Measurements from ENCODE around the gene ADAMTS13. TPM values are rescaled to one million over a fixed set of nuclear protein-coding genes. Genes with fewer than 3 reads are reported as not detected.

ADAMTS13 gene
- total RNA-seq, 1 donor from 2014 or later: 2.4 TPM

DNA sequence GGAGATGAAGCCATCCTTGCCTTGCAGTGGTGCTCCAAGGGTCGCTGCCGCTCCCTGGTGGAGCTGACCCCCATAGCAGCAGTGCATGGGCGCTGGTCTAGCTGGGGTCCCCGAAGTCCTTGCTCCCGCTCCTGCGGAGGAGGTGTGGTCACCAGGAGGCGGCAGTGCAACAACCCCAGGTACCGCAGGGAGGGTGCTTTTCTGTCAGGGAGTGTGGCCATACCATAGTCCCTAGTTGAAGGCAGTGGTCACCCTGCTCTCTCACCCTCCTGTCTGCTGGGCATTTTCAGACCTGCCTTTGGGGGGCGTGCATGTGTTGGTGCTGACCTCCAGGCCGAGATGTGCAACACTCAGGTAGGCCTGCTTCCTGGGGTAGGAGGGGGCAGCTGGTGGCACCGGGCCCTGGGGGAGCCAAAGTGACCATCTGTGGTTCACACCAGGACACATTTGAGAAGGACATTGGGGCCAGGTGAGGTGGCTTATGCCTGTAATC lies 11.2 kb downstream of the ADAMTS13 start:
- Mint-ChIP-seq H3K27ac (no peak overlapping the region), H3K4me3 (no peak overlapping the region), H3K4me1 (peaks cover 2% of the 10 kb centered on the region), H3K27me3 (ENCODE audit: insufficient read depth, low read depth) (peaks cover 6% of the 10 kb centered on the region), H3K36me3 (no peaks in the 10 kb centered on the region), H3K9me3 (no peaks in the 10 kb centered on the region)
- Histone ChIP-seq H3K36me3 (no peaks in the 10 kb centered on the region), H3K27me3 (peaks cover 21% of the 10 kb centered on the region), H3K4me1 (no peaks in the 10 kb centered on the region), H3K9me3 (ENCODE audit: low read depth) (no peaks in the 10 kb centered on the region), H4K20me1 (ENCODE audit: low read depth) (no peaks in the 10 kb centered on the region), H2AFZ (replicated peaks) (no peak overlapping the region), H3K79me2 (ENCODE audit: low read depth) (no peaks in the 10 kb centered on the region), H3F3A (ENCODE audit: low read depth) (peaks cover 4% of the 10 kb centered on the region), H3K9ac (no peak overlapping the region), H3K4me2 (no peak overlapping the region), H3K4me3 (no peak overlapping the region), H3K27ac (no peak overlapping the region)
- no peak for TF ChIP-seq EZH2phosphoT487 (IDR thresholded peaks at IDR 0.05)
- TF ChIP-seq, protein P1, sequence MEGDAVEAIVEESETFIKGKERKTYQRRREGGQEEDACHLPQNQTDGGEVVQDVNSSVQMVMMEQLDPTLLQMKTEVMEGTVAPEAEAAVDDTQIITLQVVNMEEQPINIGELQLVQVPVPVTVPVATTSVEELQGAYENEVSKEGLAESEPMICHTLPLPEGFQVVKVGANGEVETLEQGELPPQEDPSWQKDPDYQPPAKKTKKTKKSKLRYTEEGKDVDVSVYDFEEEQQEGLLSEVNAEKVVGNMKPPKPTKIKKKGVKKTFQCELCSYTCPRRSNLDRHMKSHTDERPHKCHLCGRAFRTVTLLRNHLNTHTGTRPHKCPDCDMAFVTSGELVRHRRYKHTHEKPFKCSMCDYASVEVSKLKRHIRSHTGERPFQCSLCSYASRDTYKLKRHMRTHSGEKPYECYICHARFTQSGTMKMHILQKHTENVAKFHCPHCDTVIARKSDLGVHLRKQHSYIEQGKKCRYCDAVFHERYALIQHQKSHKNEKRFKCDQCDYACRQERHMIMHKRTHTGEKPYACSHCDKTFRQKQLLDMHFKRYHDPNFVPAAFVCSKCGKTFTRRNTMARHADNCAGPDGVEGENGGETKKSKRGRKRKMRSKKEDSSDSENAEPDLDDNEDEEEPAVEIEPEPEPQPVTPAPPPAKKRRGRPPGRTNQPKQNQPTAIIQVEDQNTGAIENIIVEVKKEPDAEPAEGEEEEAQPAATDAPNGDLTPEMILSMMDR (IDR thresholded peaks at IDR 0.05): no peak
- TF ChIP-seq EZH2 (IDR thresholded peaks at IDR 0.05): no peak
- DNase-seq (ENCODE audit: low spot score): no peak

DNA sequence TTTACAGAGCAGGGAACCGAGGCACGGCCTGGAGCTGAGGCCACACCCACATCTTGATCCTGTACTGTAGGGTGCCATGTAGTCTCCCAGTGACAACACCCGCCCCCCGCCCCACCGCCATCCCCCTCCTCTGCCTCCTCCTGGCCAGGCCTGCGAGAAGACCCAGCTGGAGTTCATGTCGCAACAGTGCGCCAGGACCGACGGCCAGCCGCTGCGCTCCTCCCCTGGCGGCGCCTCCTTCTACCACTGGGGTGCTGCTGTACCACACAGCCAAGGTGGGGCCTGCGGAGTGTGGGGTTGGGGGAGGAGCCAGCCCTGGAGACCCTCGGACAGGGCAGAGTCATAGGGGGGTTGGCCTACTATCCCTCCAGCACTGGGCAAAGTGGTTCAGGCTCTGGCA lies 14.5 kb downstream of the ADAMTS13 start:
- H3K36me3 Mint-ChIP-seq: no peaks in the 10 kb centered on the region
- no peaks in the 10 kb centered on the region for H3K9me3 ChIP-seq (ENCODE audit: low read depth)
- H3K4me1 Mint-ChIP-seq: no peaks in the 10 kb centered on the region
- H3K27ac Mint-ChIP-seq: no peak overlapping the region
- H3K4me3 Mint-ChIP-seq: no peak overlapping the region
- no peak overlapping the region for H3K9ac ChIP-seq
- no peaks in the 10 kb centered on the region for H3K27me3 ChIP-seq
- H3K79me2 ChIP-seq (ENCODE audit: low read depth): no peaks in the 10 kb centered on the region
- H4K20me1 ChIP-seq (ENCODE audit: low read depth): no peaks in the 10 kb centered on the region
- H3K27ac ChIP-seq: no peak overlapping the region
- H3K4me1 ChIP-seq: no peaks in the 10 kb centered on the region
- no peaks in the 10 kb centered on the region for H3K36me3 ChIP-seq
- H3F3A ChIP-seq (ENCODE audit: low read depth): no peaks in the 10 kb centered on the region
- peaks cover 2% of the 10 kb centered on the region for H3K27me3 Mint-ChIP-seq (ENCODE audit: insufficient read depth, low read depth)
- H3K4me2 ChIP-seq: no peak overlapping the region
- no peaks in the 10 kb centered on the region for H3K9me3 Mint-ChIP-seq
- no peak for DNase-seq (ENCODE audit: low spot score)
- H3K4me3 ChIP-seq: no peak overlapping the region
- H2AFZ ChIP-seq (replicated peaks): no peak overlapping the region
- TF ChIP-seq EZH2phosphoT487 (IDR thresholded peaks at IDR 0.05) (no peak), EZH2 (IDR thresholded peaks at IDR 0.05) (no peak)
- TF ChIP-seq, protein P1 (IDR thresholded peaks at IDR 0.05): no peak

- Mint-ChIP-seq H3K36me3 (no peaks in the 10 kb centered on the region), H3K27ac (no peak overlapping the region), H3K4me3 (no peak overlapping the region), H3K4me1 (no peaks in the 10 kb centered on the region), H3K9me3 (no peaks in the 10 kb centered on the region), H3K27me3 (ENCODE audit: insufficient read depth, low read depth) (peaks cover 2% of the 10 kb centered on the region)
- no peak for TF ChIP-seq EZH2 (IDR thresholded peaks at IDR 0.05)
- no peak for TF ChIP-seq EZH2phosphoT487 (IDR thresholded peaks at IDR 0.05)
- TF ChIP-seq, protein P1 (IDR thresholded peaks at IDR 0.05): peak; percentile 21
- Histone ChIP-seq H3K4me3 (no peak overlapping the region), H3K9me3 (ENCODE audit: low read depth) (no peaks in the 10 kb centered on the region), H3K27me3 (no peaks in the 10 kb centered on the region), H2AFZ (replicated peaks) (no peak overlapping the region), H3K4me1 (no peaks in the 10 kb centered on the region), H4K20me1 (ENCODE audit: low read depth) (no peaks in the 10 kb centered on the region), H3K79me2 (ENCODE audit: low read depth) (no peaks in the 10 kb centered on the region), H3K27ac (no peak overlapping the region), H3K9ac (no peak overlapping the region), H3K36me3 (no peaks in the 10 kb centered on the region), H3F3A (ENCODE audit: low read depth) (no peaks in the 10 kb centered on the region), H3K4me2 (no peak overlapping the region)
- DNase-seq (ENCODE audit: low spot score): no peak
These were observed 15.8 kb downstream of the ADAMTS13 start for GRCh38 chr9:133437753-133438531.
